Adrenal gland (tissue), 12 donors: ENCODE data around the gene FUT9. TPM values are rescaled to one million over a fixed set of nuclear protein-coding genes. Genes with fewer than 3 reads are reported as not detected.

ENCODE experiments used
- DNase-seq, 7 donors: peaks; one replicate each; pipeline ENCODE4 v3.0.0-alpha.2; 2019 to 2020
- H3K27ac ChIP-seq, 5 donors: fragments of 200-600 bp; sonication (generic) in 4 of 5; 1 replicate in 3 of 5; 2 replicates in 2 of 5; pipeline versions ENCODE4 v1.5.1 to v1.8.0; 2016 to 2020; ENCODE audit warnings: mild to moderate bottlenecking in 1 of 5
- H3K27me3 ChIP-seq: fragments of 200-600 bp; 2 replicates; pipeline ENCODE4 v1.8.0; 2021
- H3K36me3 ChIP-seq, 2 donors: fragments of 200-600 bp; replicated peaks in 1 of 2; 1 replicate in 1 of 2; 2 replicates in 1 of 2; pipeline versions ENCODE4 v1.5.1 to v1.8.0; 2018 to 2022
- H3K4me1 ChIP-seq, 2 donors: fragments of 200-600 bp; replicated peaks in 1 of 2; 1 replicate in 1 of 2; 2 replicates in 1 of 2; pipeline versions ENCODE4 v1.5.1 to v1.8.0; 2018 to 2021
- H3K4me3 ChIP-seq, 4 donors: fragments of 200-600 bp; sonication (generic) in 3 of 4; one replicate each; pipeline ENCODE4 v1.5.1; 2016 to 2018
- H3K9me3 ChIP-seq, 3 donors: fragments of 200-600 bp; sonication (generic) in 1 of 3; replicated peaks in 1 of 3; 1 replicate in 2 of 3; 2 replicates in 1 of 3; pipeline versions ENCODE4 v1.5.1 to v1.8.0; 2016 to 2021
- POLR2A ChIP-seq, 2 donors: fragments of 450-650 bp; IDR thresholded peaks; one replicate each; pipeline ENCODE4 v1.6.1; 2017; ENCODE audit warnings: antibody characterized with exemption in 2 of 2, mild to moderate bottlenecking in 2 of 2, moderate library complexity in 1 of 2
- WGBS, 4 donors: extraction: QIAGEN DNeasy Blood & Tissue Kit in 2 of 4; methylation state at CpG; one replicate each; pipeline versions ENCODE4 v1.1.5 to v1.1.7; 2013 to 2017; 5-methylcytosine and 5-hydroxymethylcytosine counted together
- intact Hi-C, 2 donors: fragments of 100-400 bp; cut with DNase I; formaldehyde crosslinking; loops; one replicate each; pipeline versions ENCODE4 v1.14.1 to v1.15.0; 2022 to 2023
- polyA plus RNA-seq, 3 donors: library from polyadenylated mRNA; stranded (reverse); fragments of 200-250 nt in 2 of 3; fragments of 350-450 nt in 1 of 3; fragmentation: Illumina TruSeq in 1 of 3; extraction: RNeasy Lipid Tissue Mini Kit (QIAGEN cat#74804) in 1 of 3; gene quantifications; one replicate each; pipeline ENCODE4 v1.2.3, GENCODE V29; 2013 to 2014
- total RNA-seq, 9 donors: library from RNA; depleted of rRNA in 4 of 9; stranded (reverse); fragments of >200 nt in 4 of 9; fragments of 120-200 nt in 1 of 9; fragmentation: NEBNext Ultra II Directional in 1 of 9; extraction: Animal tissue kit (Norgen Biotek cat#: 25700) in 1 of 9; gene quantifications; one replicate each; pipeline versions ENCODE4 v1.1.0 to v1.2.4, GENCODE V29; 2013 to 2023
- TF ChIP-seq, protein P1 (sequence below), 6 experiments: fragments of 450-650 bp in 4 of 6; fragments of 200-600 bp in 2 of 6; sonication (generic) in 1 of 6; IDR thresholded peaks; 1 replicate in 5 of 6; 2 replicates in 1 of 6; pipeline versions ENCODE4 v1.5.1 to v1.8.0; 2016 to 2021; ENCODE audit warnings: antibody characterized with exemption in 6 of 6, mild to moderate bottlenecking in 2 of 6, moderate library complexity in 1 of 6
- donor health status: healthy with polysubstance abuse.
- donor health status: Bipolar disorder and iron deficiency.
- donor health status: DM: yes; HTN: yes; CAD: no.
- donor health status: DM: no; HTN: no; CAD: no.
- donor health status: DM: no; HTN: no; CAD: no.
- donor health status: DM: yes; HTN: yes; CAD: no.

Gene FUT9
- total and polyA plus RNA-seq, 12 donors: 0.07 to 0.33 (median 0.27) TPM; not detected in 5

DNA sequence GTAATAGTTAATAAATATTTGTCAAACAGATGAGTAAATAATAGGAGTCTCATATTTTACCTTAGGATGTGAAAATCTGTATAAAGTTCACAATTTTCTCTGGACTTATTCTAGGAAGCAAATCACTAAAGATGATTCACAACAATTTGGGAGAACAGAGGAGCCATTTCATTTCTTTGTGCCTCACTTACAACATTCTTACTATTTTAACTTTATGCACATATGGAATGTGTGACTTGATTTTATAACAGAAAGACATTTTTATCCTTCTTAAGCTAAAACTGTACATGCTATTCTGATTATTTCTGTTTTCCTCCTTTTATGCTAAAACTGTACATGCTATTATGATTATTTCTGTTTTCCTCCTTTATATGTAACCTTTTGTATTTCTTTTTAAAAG is 83.3 kb downstream of the FUT9 start:
- no peak for TF ChIP-seq POLR2A (IDR thresholded peaks at IDR 0.05)
- TF ChIP-seq, protein P1, sequence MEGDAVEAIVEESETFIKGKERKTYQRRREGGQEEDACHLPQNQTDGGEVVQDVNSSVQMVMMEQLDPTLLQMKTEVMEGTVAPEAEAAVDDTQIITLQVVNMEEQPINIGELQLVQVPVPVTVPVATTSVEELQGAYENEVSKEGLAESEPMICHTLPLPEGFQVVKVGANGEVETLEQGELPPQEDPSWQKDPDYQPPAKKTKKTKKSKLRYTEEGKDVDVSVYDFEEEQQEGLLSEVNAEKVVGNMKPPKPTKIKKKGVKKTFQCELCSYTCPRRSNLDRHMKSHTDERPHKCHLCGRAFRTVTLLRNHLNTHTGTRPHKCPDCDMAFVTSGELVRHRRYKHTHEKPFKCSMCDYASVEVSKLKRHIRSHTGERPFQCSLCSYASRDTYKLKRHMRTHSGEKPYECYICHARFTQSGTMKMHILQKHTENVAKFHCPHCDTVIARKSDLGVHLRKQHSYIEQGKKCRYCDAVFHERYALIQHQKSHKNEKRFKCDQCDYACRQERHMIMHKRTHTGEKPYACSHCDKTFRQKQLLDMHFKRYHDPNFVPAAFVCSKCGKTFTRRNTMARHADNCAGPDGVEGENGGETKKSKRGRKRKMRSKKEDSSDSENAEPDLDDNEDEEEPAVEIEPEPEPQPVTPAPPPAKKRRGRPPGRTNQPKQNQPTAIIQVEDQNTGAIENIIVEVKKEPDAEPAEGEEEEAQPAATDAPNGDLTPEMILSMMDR (IDR thresholded peaks at IDR 0.05): no peak
- Histone ChIP-seq H3K36me3 (no peaks in the 10 kb centered on the region), H3K9me3 (no peaks in the 10 kb centered on the region), H3K27me3 (no peaks in the 10 kb centered on the region), H3K27ac (no peak overlapping the region), H3K4me1 (no peaks in the 10 kb centered on the region), H3K4me3 (no peak overlapping the region)
- intact Hi-C loops: no loop called here
- DNase-seq: no peak

DNA sequence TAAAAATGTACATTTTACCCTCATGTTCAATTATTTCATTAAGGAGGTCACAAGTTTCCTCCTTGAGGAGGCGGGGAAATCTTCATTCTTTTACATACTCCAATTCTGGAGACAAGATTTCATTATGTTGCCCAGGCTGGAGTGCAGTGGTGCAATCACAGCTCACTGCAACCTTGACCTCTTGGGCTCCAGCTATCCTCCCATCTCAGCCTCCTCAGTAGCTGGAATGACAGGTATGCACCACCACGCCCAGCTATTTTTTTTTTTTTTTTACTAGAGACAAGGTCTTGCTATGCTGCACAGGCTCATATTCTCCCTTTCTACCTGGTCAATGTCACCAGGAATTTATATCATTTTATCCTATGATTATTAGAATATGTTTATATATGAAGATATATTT is 85.8 kb downstream of the FUT9 start:
- no peaks in the 10 kb centered on the region for H3K9me3 ChIP-seq
- TF ChIP-seq, protein P1 (IDR thresholded peaks at IDR 0.05): no peak
- no peak for TF ChIP-seq POLR2A (IDR thresholded peaks at IDR 0.05)
- no peaks in the 10 kb centered on the region for H3K27me3 ChIP-seq
- no peak for DNase-seq
- no peaks in the 10 kb centered on the region for H3K36me3 ChIP-seq
- intact Hi-C loops: no loop called here
- no peak overlapping the region for H3K4me3 ChIP-seq
- WGBS, 4 donors: 70 to 83% (median 77%) methylated on average over 2 of the region's 2 CpGs
- H3K4me1 ChIP-seq: no peaks in the 10 kb centered on the region
- H3K27ac ChIP-seq: no peak overlapping the region

GRCh38 chr6:96104910-96105309 is 89.1 kb downstream of the FUT9 start:
- H3K9me3 ChIP-seq: no peaks in the 10 kb centered on the region
- H3K36me3 ChIP-seq: no peaks in the 10 kb centered on the region
- H3K4me1 ChIP-seq: no peaks in the 10 kb centered on the region
- no peak overlapping the region for H3K4me3 ChIP-seq
- TF ChIP-seq, protein P1 (IDR thresholded peaks at IDR 0.05): no peak
- no peak for TF ChIP-seq POLR2A (IDR thresholded peaks at IDR 0.05)
- 75 to 82% (median 81%) methylated on average over 4 of the region's 4 CpGs for WGBS, 4 donors
- intact Hi-C loops: no loop called here
- DNase-seq: no peak
- H3K27ac ChIP-seq: no peak overlapping the region
- no peaks in the 10 kb centered on the region for H3K27me3 ChIP-seq

DNA sequence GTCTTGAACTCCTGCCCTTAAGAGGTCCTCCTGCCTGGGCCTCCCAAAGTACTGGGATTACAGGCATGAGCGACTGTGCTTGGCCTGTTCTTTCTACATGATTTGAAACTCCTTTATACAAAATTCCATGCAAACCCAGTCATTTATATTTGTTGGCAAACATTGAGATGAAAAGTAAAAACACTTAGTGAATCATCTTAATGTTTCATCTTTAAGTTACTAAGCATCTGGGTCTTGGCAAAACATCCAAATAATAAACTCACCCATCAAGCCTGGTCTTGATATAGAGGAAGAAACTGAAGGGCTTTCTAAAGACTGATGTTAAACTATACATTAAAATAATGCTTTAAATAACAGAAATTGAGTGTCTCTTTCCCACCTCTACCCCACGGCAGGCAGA is 95.1 kb downstream of the FUT9 start:
- Histone ChIP-seq H3K4me3 (no peak overlapping the region), H3K27me3 (no peaks in the 10 kb centered on the region), H3K4me1 (no peaks in the 10 kb centered on the region), H3K36me3 (no peaks in the 10 kb centered on the region), H3K27ac (no peak overlapping the region), H3K9me3 (no peaks in the 10 kb centered on the region)
- no peak for DNase-seq
- no peak for TF ChIP-seq POLR2A (IDR thresholded peaks at IDR 0.05)
- TF ChIP-seq, protein P1 (IDR thresholded peaks at IDR 0.05): no peak
- intact Hi-C loops: no loop called here
- 68 to 81% (median 69%) methylated on average over 2 of the region's 2 CpGs for WGBS, 4 donors
